Measurements from ENCODE around the gene PROP1.

GRCh38 chr5:177994561-177995190 lies 1.4 kb downstream of the PROP1 start:
- TF ChIP-seq CTCF (conservative IDR thresholded peaks at IDR 0.05; ENCODE audit: low read length) = no peak
- TF ChIP-seq EZH2phosphoT487 (IDR thresholded peaks at IDR 0.05; ENCODE audit: borderline replicate concordance, low read depth, low read length) = no peak

All from OCI-LY7 (cell line).